HG03139 (cell line): ENCODE results near the gene RHOU.
"Not testable (repeated sequence)": the region's sequence is repeated elsewhere in the genome, so short reads cannot be mapped to it uniquely, and the experiment has no call there.

ENCODE experiments used
- ATAC-seq: cut with Tn5 transposase; IDR thresholded peaks from one replicate; pipeline ENCODE4 v1.9.1; 2021; ENCODE audit not compliant: unreplicated experiment

The RHOU gene

GRCh38 chr1:228734881-228735801 lies at the start of gene RHOU:
TSS of gene RHOU (plus strand) at chr1:228735479. CDS start at chr1:228735743, 264 bp downstream.
- ATAC-seq, result peak; percentile 77

GRCh38 chr1:228687587-228687986 lies 47.7 kb upstream of the RHOU start:
- no peak for ATAC-seq

GRCh38 chr1:228689255-228689654 lies 46.0 kb upstream of the RHOU start:
- ATAC-seq, result no peak

GRCh38 chr1:228691211-228691610 lies 44.1 kb upstream of the RHOU start:
- ATAC-seq, result no peak

GRCh38 chr1:228691926-228692325 lies 43.4 kb upstream of the RHOU start:
- ATAC-seq, result no peak

GRCh38 chr1:228694447-228694846 lies 40.8 kb upstream of the RHOU start:
- ATAC-seq, result not testable (repeated sequence)

GRCh38 chr1:228695015-228695955 lies 40.0 kb upstream of the RHOU start:
- no peak for ATAC-seq

- no peak for ATAC-seq
These were observed 37.9 kb upstream of the RHOU start for GRCh38 chr1:228697207-228698016.

GRCh38 chr1:228698017-228698329 lies 37.3 kb upstream of the RHOU start:
- no peak for ATAC-seq

- no peak for ATAC-seq
These were observed 32.8 kb upstream of the RHOU start for GRCh38 chr1:228702433-228702832.

GRCh38 chr1:228706305-228706704 lies 29.0 kb upstream of the RHOU start:
- no peak for ATAC-seq

- ATAC-seq, result no peak
These were observed 18.2 kb upstream of the RHOU start for GRCh38 chr1:228717081-228717480.

GRCh38 chr1:228721407-228721806 lies 13.9 kb upstream of the RHOU start:
- ATAC-seq, result no peak

- ATAC-seq, result no peak
These were observed 12.0 kb upstream of the RHOU start for GRCh38 chr1:228723287-228723686.

- no peak for ATAC-seq
These were observed 11.4 kb upstream of the RHOU start for GRCh38 chr1:228723921-228724320.

GRCh38 chr1:228725178-228725577 lies 10.1 kb upstream of the RHOU start:
- no peak for ATAC-seq

GRCh38 chr1:228727681-228728171 lies 7.6 kb upstream of the RHOU start:
- no peak for ATAC-seq

- ATAC-seq, result no peak
These were observed 2.9 kb upstream of the RHOU start for GRCh38 chr1:228732426-228732825.

- no peak for ATAC-seq
These were observed 1.7 kb upstream of the RHOU start for GRCh38 chr1:228733576-228733975.

GRCh38 chr1:228735871-228736586 lies 750 bp downstream of the RHOU start:
- no peak for ATAC-seq
